ENCODE results near the gene RELN. TPM values are rescaled to one million over a fixed set of nuclear protein-coding genes. Genes with fewer than 3 reads are reported as not detected.

The RELN gene
- polyA plus RNA-seq, 2 donors = 0.10 to 0.65 TPM

Other genes starting within 250 kb of the RELN start
- 1 to 10 TPM; 2.8 to 9.6 TPM for gene ORC5, start 218.4 kb upstream of the RELN start, polyA plus RNA-seq